H1 (cell line): ENCODE results near the gene IFNL2. TPM values are rescaled to one million over a fixed set of nuclear protein-coding genes. Genes with fewer than 3 reads are reported as not detected.

Experiments used
- CTCF ChIA-PET: fragments of 300-600 bp; sonication (Branson Sonifier 250); formaldehyde crosslinking; loops from one replicate; lab custom pipeline; 2021; ENCODE audit not compliant: partially characterized antibody; lab: Charles Lee
- POLR2A ChIA-PET: fragments of 300-600 bp; sonication (Branson Sonifier 250); formaldehyde crosslinking; loops from one replicate; lab custom pipeline; 2021; ENCODE audit warnings: inconsistent platforms; ENCODE audit not compliant: partially characterized antibody; lab: Charles Lee
- DNase-seq, 2 experiments: peaks; one replicate each; pipeline versions ENCODE4 v3.0.0 to v3.0.0-alpha.2; 2010 to 2022; ENCODE audit warnings: low spot score in 2 of 2, low read depth in 1 of 2, mixed read lengths in 1 of 2
- FAIRE-seq: peaks from 2 replicates; lab custom pipeline; 2011; peaks lifted over from hg19 to GRCh38; lab: Jason Lieb, UNC
- H2AFZ ChIP-seq: 2 replicates; pipeline ENCODE4 v1.8.1; 2012; ENCODE audit warnings: low read length, inconsistent platforms
- H2AK5ac ChIP-seq: 2 replicates; pipeline ENCODE4 v1.6.1; 2013; ENCODE audit warnings: low read depth, low read length
- H2BK120ac ChIP-seq: replicated peaks from 2 replicates; pipeline ENCODE3; 2013; ENCODE audit warnings: low read depth, low read length, inconsistent platforms
- H2BK12ac ChIP-seq: 2 replicates; pipeline ENCODE4 v1.6.1; 2013; ENCODE audit warnings: low read depth, low read length
- H2BK15ac ChIP-seq: 2 replicates; pipeline ENCODE4 v1.6.1; 2013; ENCODE audit warnings: low read length
- H2BK20ac ChIP-seq: 2 replicates; pipeline ENCODE4 v1.6.1; 2013; ENCODE audit warnings: low read length
- H2BK5ac ChIP-seq: 2 replicates; pipeline ENCODE4 v1.6.1; 2013; ENCODE audit warnings: low read depth, low read length
- H3K14ac ChIP-seq: 2 replicates; pipeline ENCODE4 v1.6.1; 2013; ENCODE audit warnings: inconsistent platforms; ENCODE audit not compliant: insufficient read length
- H3K18ac ChIP-seq: 2 replicates; pipeline ENCODE4 v1.6.1; 2013; ENCODE audit warnings: low read length; ENCODE audit errors: extremely low read depth
- H3K23ac ChIP-seq: 2 replicates; pipeline ENCODE4 v1.6.1; 2013; ENCODE audit warnings: inconsistent platforms; ENCODE audit not compliant: insufficient read length
- H3K23me2 ChIP-seq: 2 replicates; pipeline ENCODE4 v1.6.1; 2013; ENCODE audit warnings: low read depth, low read length
- H3K27ac ChIP-seq: 2 replicates; pipeline ENCODE4 v1.6.1; 2011; ENCODE audit warnings: low read depth, low read length, inconsistent platforms
- H3K27me3 ChIP-seq, 4 experiments: replicated peaks in 1 of 4; 1 replicate in 1 of 4; 2 replicates in 3 of 4; pipeline versions ENCODE4 v1.6.1 to v1.8.1; 2011 to 2013; ENCODE audit warnings: low read length in 3 of 4, mild to moderate bottlenecking in 3 of 4, inconsistent platforms in 2 of 4, mixed read lengths in 2 of 4, moderate library complexity in 1 of 4; ENCODE audit not compliant: control insufficient read depth in 3 of 4, insufficient read depth in 3 of 4; ENCODE audit errors: extremely low read depth in 1 of 4
- H3K36me3 ChIP-seq, 4 experiments: 2 replicates each; pipeline versions ENCODE4 v1.6.1 to v1.8.1; 2011 to 2013; ENCODE audit warnings: mild to moderate bottlenecking in 4 of 4, low read length in 3 of 4, moderate library complexity in 2 of 4, control low read depth in 1 of 4, inconsistent platforms in 1 of 4; ENCODE audit not compliant: insufficient read depth in 4 of 4, control insufficient read depth in 2 of 4
- H3K4ac ChIP-seq: replicated peaks from 2 replicates; pipeline ENCODE3; 2013; ENCODE audit warnings: low read length, low read depth, mixed read lengths, inconsistent platforms; ENCODE audit not compliant: insufficient read length
- H3K4me1 ChIP-seq, 4 experiments: replicated peaks in 1 of 4; 1 replicate in 1 of 4; 2 replicates in 3 of 4; pipeline versions ENCODE4 v1.6.1 to v1.8.1; 2011 to 2013; ENCODE audit warnings: low read length in 3 of 4, inconsistent platforms in 2 of 4, mixed read lengths in 1 of 4; ENCODE audit not compliant: insufficient read depth in 4 of 4, control insufficient read depth in 3 of 4
- H3K4me2 ChIP-seq, 2 experiments: 2 replicates each; pipeline versions ENCODE4 v1.6.1 to v1.8.1; 2011 to 2013; ENCODE audit warnings: low read depth in 2 of 2, low read length in 2 of 2, control low read depth in 1 of 2, inconsistent platforms in 1 of 2, mild to moderate bottlenecking in 1 of 2; ENCODE audit not compliant: insufficient read depth in 1 of 2
- H3K4me3 ChIP-seq, 4 experiments: fragments of 200-600, 300-600 bp in 1 of 4; sonication (generic), shearing (Covaris generic), sonication (Bioruptor Twin) in 1 of 4; 2 replicates each; pipeline versions ENCODE4 v1.5.1 to v1.8.1; 2011 to 2016; ENCODE audit warnings: low read length in 4 of 4, low read depth in 3 of 4, control low read depth in 2 of 4, inconsistent platforms in 2 of 4, mild to moderate bottlenecking in 2 of 4, mixed read lengths in 1 of 4, moderate library complexity in 1 of 4; ENCODE audit not compliant: insufficient read depth in 2 of 4; ENCODE audit errors: extremely low read depth in 1 of 4
- H3K56ac ChIP-seq: replicated peaks from 2 replicates; pipeline ENCODE3; 2013; ENCODE audit warnings: low read depth, mild to moderate bottlenecking, mixed read lengths, low read length, inconsistent platforms; ENCODE audit not compliant: insufficient read length
- H3K79me1 ChIP-seq: 2 replicates; pipeline ENCODE4 v1.6.1; 2013; ENCODE audit warnings: low read depth, low read length, control low read depth
- H3K79me2 ChIP-seq, 2 experiments: 2 replicates each; pipeline versions ENCODE4 v1.6.1 to v1.8.1; 2012 to 2013; ENCODE audit warnings: low read length in 2 of 2, mild to moderate bottlenecking in 2 of 2, inconsistent platforms in 1 of 2; ENCODE audit not compliant: insufficient read depth in 2 of 2, control insufficient read depth in 1 of 2
- H3K9ac ChIP-seq, 4 experiments: replicated peaks in 1 of 4; 1 replicate in 1 of 4; 2 replicates in 3 of 4; pipeline versions ENCODE4 v1.6.1 to v1.8.1; 2011 to 2013; ENCODE audit warnings: low read depth in 3 of 4, low read length in 3 of 4, control low read depth in 2 of 4, mild to moderate bottlenecking in 2 of 4, moderate library complexity in 2 of 4, inconsistent platforms in 1 of 4; ENCODE audit errors: extremely low read depth in 1 of 4
- H3K9me3 ChIP-seq, 2 experiments: 2 replicates each; pipeline versions ENCODE4 v1.6.1 to v1.8.1; 2012 to 2013; ENCODE audit warnings: mild to moderate bottlenecking in 2 of 2, moderate library complexity in 2 of 2, control low read depth in 1 of 2, inconsistent platforms in 1 of 2, low read depth in 1 of 2, low read length in 1 of 2, mixed read lengths in 1 of 2; ENCODE audit not compliant: insufficient read depth in 2 of 2
- H4K20me1 ChIP-seq, 2 experiments: replicated peaks in 1 of 2; 2 replicates each; pipeline versions ENCODE3 to v1.8.1; 2011 to 2013; ENCODE audit warnings: inconsistent platforms in 2 of 2, low read length in 2 of 2, mild to moderate bottlenecking in 1 of 2; ENCODE audit not compliant: insufficient read depth in 2 of 2, control insufficient read depth in 1 of 2
- H4K5ac ChIP-seq: 2 replicates; pipeline ENCODE4 v1.6.1; 2013; ENCODE audit warnings: low read length, low read depth, mixed read lengths, inconsistent platforms; ENCODE audit not compliant: insufficient read length
- H4K8ac ChIP-seq: 2 replicates; pipeline ENCODE4 v1.8.0; 2013; ENCODE audit warnings: mild to moderate bottlenecking, moderate library complexity, low read length, inconsistent platforms; ENCODE audit not compliant: insufficient read depth; ENCODE audit errors: extremely low read depth
- H4K91ac ChIP-seq: replicated peaks from 2 replicates; pipeline ENCODE3; 2013; ENCODE audit warnings: low read length, mixed read lengths, inconsistent platforms; ENCODE audit not compliant: insufficient read length
- CHD2 ChIP-seq: IDR thresholded peaks from 2 replicates; pipeline ENCODE4 v1.6.1; 2012; ENCODE audit warnings: low read length, improper control_type of control experiment
- SP1 ChIP-seq: IDR thresholded peaks from 2 replicates; pipeline ENCODE4 v1.6.1; 2011; ENCODE audit warnings: low read depth, low read length
- WGBS, 2 experiments: shearing (Covaris generic) in 1 of 2; methylation state at CpG; one replicate each; pipeline versions ENCODE4 v1.1.6 to v1.1.7; 2013 to 2015; ENCODE audit warnings: low lambda C conversion rate in 2 of 2, mixed read lengths in 2 of 2, inconsistent platforms in 1 of 2, low coverage in 1 of 2, missing lambda C conversion rate in 1 of 2; ENCODE audit not compliant: insufficient replicate concordance in 2 of 2, insufficient coverage in 1 of 2, insufficient read length in 1 of 2; ENCODE audit errors: extremely low coverage in 1 of 2, missing lambda C conversion rate in 1 of 2; 5-methylcytosine and 5-hydroxymethylcytosine counted together
- polyA plus RNA-seq, 7 experiments: library from polyadenylated mRNA; depleted of rRNA in 3 of 7; stranded (reverse) in 5 of 7; unstranded in 2 of 7; fragments of >200 nt in 5 of 7; fragments of 200-250 nt in 2 of 7; gene quantifications; 1 replicate in 5 of 7; 2 replicates in 1 of 7; 4 replicates in 1 of 7; pipeline versions ENCODE4 v1.2.1 to v1.2.3, GENCODE V29; 2011 to 2013; ENCODE audit warnings: missing spikeins in 2 of 7, mixed read lengths in 2 of 7
- total RNA-seq: library from RNA; stranded (reverse); fragmentation: NEBNext Ultra II Directional; extraction: Animal tissue kit (Norgen Biotek cat#: 25700); gene quantifications from 2 replicates; pipeline ENCODE4 v1.2.1, GENCODE V29; 2021

IFNL2 gene
- total and polyA plus RNA-seq, 2 of the 8 experiments (the other 6 are each of a cell fraction or from before 2014, with no cell fraction given) = not detected

DNA sequence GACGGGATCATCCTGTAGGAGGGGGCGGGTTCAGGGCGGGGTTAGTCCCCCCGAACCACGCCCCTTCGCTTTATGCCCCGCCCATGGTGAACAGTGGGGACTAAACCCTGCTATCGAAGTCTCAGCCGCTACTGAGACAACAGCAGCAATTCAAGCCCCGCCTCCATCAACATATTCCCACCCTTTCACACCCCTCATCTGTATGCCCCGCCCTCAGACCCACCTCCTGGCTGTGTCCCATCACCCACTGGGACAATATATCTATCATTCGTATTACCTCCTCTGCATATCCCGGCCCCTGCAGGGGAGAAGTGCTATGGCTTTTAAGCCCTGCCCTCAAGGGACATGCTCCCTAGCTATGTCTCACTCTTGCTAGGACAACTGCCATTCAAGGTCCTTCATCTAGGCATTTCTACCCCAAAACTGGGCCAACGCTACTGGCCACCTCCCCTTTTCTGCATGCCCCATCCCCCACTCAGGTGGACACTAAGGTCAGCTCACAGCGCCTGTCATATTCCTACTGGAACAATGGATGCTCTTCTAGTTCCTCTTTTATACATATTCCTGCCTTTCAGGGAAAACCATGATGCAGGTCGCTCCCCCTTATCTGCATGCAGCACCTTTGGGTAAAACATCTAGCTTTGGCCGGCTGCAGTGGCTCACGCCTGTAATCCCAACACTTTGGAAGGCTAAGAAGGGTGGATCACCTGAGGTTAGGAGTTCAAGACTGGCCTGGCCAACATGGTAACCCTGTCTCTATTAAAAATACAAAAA, 40.5 kb downstream of the IFNL2 start:
- 39% methylated on average over 18 of the region's 18 CpGs; no CpG with 5 or more reads in 1 of the 2 experiments for WGBS, 2 experiments

More for the DNA sequence above, 40.5 kb downstream of the IFNL2 start:
- Histone ChIP-seq H3K4me2 (peak overlapping the region; percentile 57 to 87), H3K18ac (no peak overlapping the region), H3K4ac (no peak overlapping the region), H3K56ac (no peak overlapping the region), H4K8ac (0 out of 2 replicates have a peak overlapping the region, but pooled peaks have one; percentile 88), H3K27me3 (peaks cover 0 to 29% (median 9%) of the 10 kb centered on the region in 4 experiments; a peak in 4 of 7 replicates), H3K14ac (no peak overlapping the region), H4K91ac (no peak overlapping the region), H3K4me3 (peak overlapping the region; percentile 40 to 75 (median 64)), H2BK5ac (0 out of 2 replicates have a peak overlapping the region, but pooled peaks have one; percentile 28)
- no peak for TF ChIP-seq CHD2
- TF ChIP-seq SP1 = peak; percentile 45; the same call in 1 of the 2 replicates
- TF ChIP-seq, all 59 proteins: peak for 1
- Histone ChIP-seq H2BK15ac (no peak overlapping the region), H3K79me2 (no peaks in the 10 kb centered on the region), H4K20me1 (no peaks in the 10 kb centered on the region), H2AK5ac (no peak overlapping the region), H2BK20ac (no peak overlapping the region), H3K9me3 (no peaks in the 10 kb centered on the region), H3K79me1 (no peaks in the 10 kb centered on the region), H3K4me1 (peaks cover 1 to 12% (median 10%) of the 10 kb centered on the region in 4 experiments; a peak in 6 of 7 replicates), H2AFZ (no peak overlapping the region), H3K23ac (no peak overlapping the region), H3K9ac (no peak overlapping the region), H4K5ac (no peak overlapping the region), H2BK12ac (peak overlapping the region; percentile 4; the same call in 1 of the 2 replicates), H3K27ac (no peak overlapping the region), H2BK120ac (no peak overlapping the region), H3K23me2 (peaks cover 12% of the 10 kb centered on the region; the same call in 1 of the 2 replicates), H3K36me3 (peaks cover 0 to under 1% (median 0%) of the 10 kb centered on the region in 4 experiments; a peak in 2 of 8 replicates)
- ChIA-PET CTCF (interaction anchor here (0.6 to 2.2 kb wide), 4 partner anchors 12 to 40 kb away, joined by 3 to 7 read pairs (median 4); partner anchors contain the start of gene IFNL1), POLR2A (no interaction called here)
- FAIRE-seq = peak; percentile 92
- DNase-seq = peak; percentile 70 to 85
